CD1c-positive myeloid dendritic cell (primary cell): ENCODE measurements around the gene EXTL1.

Source experiments
- DNase-seq: peaks from one replicate; pipeline ENCODE4 v3.0.0-alpha.2; 2016; ENCODE audit errors: extremely low spot score

Gene EXTL1

GRCh38 chr1:25996966-25997827 lies 24.4 kb upstream of the EXTL1 start:
- peak; percentile 86 for DNase-seq

- DNase-seq, result peak; percentile 100
Observed at GRCh38 chr1:25997828-25998761, 23.5 kb upstream of the EXTL1 start, which contains the start of gene PAFAH2. Gene PAFAH2, minus strand, starts transcription at chr1:25998063. Its CDS starts 7,247 bp downstream, at chr1:25990816.

- no peak for DNase-seq
Observed at GRCh38 chr1:25999041-25999800, 22.4 kb upstream of the EXTL1 start.

- no peak for DNase-seq
Observed at GRCh38 chr1:26003262-26003661, 18.3 kb upstream of the EXTL1 start.

- no peak for DNase-seq
Observed at GRCh38 chr1:26003756-26004155, 17.8 kb upstream of the EXTL1 start.

GRCh38 chr1:26005434-26006105 lies 16.0 kb upstream of the EXTL1 start:
- DNase-seq, result no peak

- DNase-seq, result no peak
Observed at GRCh38 chr1:26006710-26007109, 14.9 kb upstream of the EXTL1 start.

GRCh38 chr1:26009796-26010447 lies 11.7 kb upstream of the EXTL1 start:
- no peak for DNase-seq

- no peak for DNase-seq
Observed at GRCh38 chr1:26010825-26011224, 10.8 kb upstream of the EXTL1 start.

GRCh38 chr1:26012864-26013263 lies 8.7 kb upstream of the EXTL1 start:
- DNase-seq, result no peak

- DNase-seq, result no peak
Observed at GRCh38 chr1:26014179-26014578, 7.4 kb upstream of the EXTL1 start.

- peak; percentile 93 for DNase-seq
Observed at GRCh38 chr1:26015358-26015757, 6.2 kb upstream of the EXTL1 start.

- DNase-seq, result peak; percentile 51
Observed at GRCh38 chr1:26016258-26016952, 5.2 kb upstream of the EXTL1 start.

- DNase-seq, result peak; percentile 69
Observed at GRCh38 chr1:26016953-26017545, 4.5 kb upstream of the EXTL1 start.

- DNase-seq, result no peak
Observed at GRCh38 chr1:26017606-26018005, 4.0 kb upstream of the EXTL1 start.

GRCh38 chr1:26019641-26020315 lies 1.8 kb upstream of the EXTL1 start:
- no peak for DNase-seq

GRCh38 chr1:26020330-26020768 lies 1.2 kb upstream of the EXTL1 start:
- DNase-seq, result no peak

- DNase-seq, result no peak
Observed at GRCh38 chr1:26020941-26021646, 481 bp upstream of the EXTL1 start.
